Measurements from ENCODE around the gene ADARB2.

DNA sequence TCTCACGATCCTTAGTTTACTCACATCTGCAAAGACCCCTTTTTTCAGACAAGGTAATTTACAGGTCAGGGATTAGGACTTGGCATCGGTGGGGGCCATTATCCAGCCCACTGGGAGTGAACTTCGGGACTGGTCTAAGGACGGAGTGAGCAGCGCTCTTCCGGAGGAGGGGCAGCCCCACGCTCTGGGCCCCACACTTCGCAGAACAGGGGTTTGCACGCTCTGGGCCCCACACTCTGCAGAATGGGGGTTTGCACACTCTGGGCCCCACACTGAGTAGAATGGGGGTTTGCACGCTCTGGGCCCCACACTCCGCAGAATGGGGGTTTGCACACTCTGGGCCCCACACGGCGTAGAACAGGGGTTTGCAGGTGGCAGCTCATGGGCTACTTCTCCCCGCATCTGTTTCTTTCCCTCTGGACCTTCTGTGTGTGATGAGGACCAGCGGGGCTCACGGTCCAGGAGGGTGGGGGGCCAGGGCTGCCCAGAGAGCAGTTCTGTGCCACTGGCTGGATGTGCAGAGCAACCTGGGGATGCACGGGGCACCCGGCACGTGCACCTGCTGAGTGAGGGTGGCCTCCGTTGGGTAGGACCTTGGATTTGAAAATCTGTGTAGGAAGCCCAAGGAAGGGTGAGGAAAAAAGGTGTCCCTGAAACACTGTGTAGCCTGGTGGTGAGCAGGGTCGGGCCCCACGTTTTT, 546.4 kb downstream of the ADARB2 start:
- TF ChIP-seq, protein P1, sequence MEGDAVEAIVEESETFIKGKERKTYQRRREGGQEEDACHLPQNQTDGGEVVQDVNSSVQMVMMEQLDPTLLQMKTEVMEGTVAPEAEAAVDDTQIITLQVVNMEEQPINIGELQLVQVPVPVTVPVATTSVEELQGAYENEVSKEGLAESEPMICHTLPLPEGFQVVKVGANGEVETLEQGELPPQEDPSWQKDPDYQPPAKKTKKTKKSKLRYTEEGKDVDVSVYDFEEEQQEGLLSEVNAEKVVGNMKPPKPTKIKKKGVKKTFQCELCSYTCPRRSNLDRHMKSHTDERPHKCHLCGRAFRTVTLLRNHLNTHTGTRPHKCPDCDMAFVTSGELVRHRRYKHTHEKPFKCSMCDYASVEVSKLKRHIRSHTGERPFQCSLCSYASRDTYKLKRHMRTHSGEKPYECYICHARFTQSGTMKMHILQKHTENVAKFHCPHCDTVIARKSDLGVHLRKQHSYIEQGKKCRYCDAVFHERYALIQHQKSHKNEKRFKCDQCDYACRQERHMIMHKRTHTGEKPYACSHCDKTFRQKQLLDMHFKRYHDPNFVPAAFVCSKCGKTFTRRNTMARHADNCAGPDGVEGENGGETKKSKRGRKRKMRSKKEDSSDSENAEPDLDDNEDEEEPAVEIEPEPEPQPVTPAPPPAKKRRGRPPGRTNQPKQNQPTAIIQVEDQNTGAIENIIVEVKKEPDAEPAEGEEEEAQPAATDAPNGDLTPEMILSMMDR (IDR thresholded peaks at IDR 0.05): no peak
- no peak for TF ChIP-seq ZFX (IDR thresholded peaks at IDR 0.05; ENCODE audit: borderline replicate concordance)
